Endometrial microvascular endothelial cells (primary cell): ENCODE data around the gene ABHD8. TPM values are rescaled to one million over a fixed set of nuclear protein-coding genes. Genes with fewer than 3 reads are reported as not detected.

Source experiments
- in situ Hi-C: cut with HindIII; loops from 2 replicates; pipeline ENCODE4 v1.10.0; 2017; ENCODE audit warnings: low sequenced_read_pairs, low pct_unique_long_range_greater_than_20kb; ENCODE audit errors: inconsistent ontology term
- total RNA-seq: library from RNA; depleted of rRNA; stranded (reverse); fragments of >200 nt; gene quantifications from one replicate; pipeline ENCODE4 v1.2.3, GENCODE V29; 2015; ENCODE audit errors: inconsistent ontology term

ABHD8 gene
- total RNA-seq, 1 donor from 2014 or later = 6.6 TPM

DNA sequence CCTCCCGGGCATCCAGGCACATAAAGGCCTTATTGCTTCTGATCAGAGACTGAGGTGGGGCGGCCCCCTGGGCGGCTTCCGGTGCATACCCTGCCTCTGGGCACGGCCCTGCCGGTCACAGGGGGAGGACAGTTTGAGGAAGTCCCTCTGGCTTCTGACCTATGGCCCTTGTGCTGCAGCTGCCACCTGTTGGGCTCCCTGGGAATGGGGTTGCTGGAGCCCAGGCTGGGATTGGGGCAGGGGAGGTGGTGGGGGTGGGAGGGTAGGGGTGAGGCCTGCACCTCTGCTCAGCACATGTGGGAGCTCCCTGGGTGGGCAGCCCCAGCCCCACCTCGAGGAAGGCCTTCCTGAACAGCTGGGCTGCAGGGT is 20.7 kb upstream of the ABHD8 start:
- in situ Hi-C loops = no loop called here

DNA sequence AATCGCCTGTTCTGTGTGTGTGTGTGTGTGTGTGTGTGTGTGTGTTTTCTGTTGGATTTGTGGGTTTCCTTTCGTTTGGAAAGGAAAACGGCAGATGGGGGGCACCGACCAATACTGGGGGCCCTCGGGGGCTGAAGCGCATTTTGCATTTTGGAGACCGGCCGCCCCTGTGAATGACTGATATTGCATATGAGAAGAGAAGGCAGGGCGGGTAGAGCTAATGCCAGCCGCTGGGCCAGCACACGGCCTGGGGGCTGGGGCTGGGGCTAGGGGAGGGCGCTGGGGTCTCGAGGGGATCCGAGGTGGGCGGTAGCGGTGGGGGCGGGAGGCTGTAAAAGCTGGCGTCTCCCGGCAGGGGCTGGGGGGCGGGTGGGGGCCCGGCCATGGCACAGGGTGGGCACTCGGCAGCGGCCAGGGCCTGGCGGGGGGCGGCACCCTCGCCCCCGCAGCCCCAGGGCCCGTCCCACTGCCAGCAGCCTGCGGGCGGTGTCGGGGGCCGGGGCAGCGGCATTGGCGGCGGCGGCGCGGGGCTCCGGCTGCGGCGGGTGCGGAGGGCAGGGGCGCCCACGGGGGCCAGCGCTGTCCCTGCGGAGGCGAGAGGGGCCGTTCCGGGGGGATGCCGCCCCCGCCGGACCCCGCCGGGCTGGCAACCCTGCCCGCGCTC is 20.2 kb upstream of the ABHD8 start:
- in situ Hi-C loops = no loop called here

DNA sequence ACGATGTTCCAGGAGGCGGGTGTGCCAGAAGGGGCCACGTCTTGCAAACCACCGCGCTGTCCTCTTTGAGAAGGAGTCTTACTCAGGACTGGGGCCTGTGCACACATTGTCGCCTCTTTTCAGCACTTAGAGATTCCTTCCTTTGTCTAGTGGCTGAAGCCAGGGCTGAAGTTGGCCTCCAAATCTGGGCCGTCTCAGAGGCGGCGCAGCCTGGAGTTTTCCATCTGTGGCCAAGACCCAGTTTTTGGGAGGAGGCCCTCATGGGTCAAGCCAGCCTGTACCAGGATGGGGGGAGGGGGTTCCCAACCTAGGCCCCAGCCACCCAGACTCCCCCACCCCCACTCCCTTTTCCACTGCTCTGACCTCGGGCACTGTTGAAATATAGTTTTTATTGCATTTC is 19.6 kb upstream of the ABHD8 start:
- in situ Hi-C loops = no loop called here

DNA sequence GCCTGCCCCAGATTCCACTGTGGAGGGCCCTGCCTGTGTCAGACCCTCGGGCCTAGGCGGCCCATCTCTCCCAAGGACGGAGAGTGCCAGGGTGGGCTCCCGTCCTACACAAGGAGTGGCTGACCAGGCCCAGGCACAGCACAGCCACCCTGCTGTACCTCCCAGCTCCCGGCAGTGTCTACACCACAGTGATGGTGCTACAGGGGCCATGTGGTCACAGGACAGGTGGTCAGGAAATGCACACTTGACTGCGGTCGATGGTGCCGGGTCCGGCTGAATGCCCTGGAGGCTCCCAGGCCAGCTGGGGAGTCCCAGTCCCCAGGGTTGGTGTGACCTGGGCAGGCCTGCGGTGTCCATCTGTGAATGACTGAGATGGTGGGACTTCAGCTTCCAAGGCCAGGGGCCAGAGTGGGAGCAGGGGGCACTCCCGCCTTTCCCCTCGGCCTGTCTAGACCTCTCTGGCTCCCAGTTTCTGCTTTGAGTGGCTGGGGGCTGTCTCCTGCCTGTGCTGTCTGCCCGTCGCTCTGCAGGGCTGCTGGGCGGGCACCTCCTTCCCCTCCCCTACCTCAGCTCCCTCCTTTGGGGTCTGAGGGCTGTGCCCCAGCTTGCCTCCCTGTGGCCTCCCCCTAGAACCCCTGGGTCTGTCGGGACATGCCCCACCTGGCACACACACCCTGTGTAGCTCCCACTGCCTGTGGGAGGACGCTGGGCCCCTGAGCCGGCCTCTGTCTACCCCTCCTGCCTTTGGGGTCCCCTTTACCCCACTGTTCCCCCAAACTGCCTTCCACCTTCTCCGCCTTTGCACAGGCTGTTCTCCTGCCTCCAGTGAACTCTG is 18.6 kb upstream of the ABHD8 start:
- in situ Hi-C loops = no loop called here

DNA sequence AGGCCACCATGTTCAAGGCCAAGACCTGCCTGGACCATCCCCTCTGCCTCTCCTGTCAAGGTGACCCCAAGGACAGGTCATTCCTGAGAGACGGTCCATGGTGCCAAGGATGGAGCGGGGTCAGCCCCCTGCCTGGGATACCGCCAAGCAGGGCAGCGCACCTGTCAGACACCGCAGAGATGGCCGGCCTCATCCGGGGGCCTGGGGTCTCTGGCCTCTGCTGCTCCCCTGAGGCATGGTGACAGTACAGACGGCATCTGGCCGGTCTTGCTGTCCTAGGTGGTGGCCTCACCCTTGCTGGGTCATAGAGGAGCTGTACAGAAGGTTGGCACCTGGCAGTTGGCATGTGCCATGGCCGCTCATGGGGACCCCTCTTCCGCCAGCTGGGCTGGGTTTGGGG is 17.2 kb upstream of the ABHD8 start:
- in situ Hi-C loops = no loop called here

DNA sequence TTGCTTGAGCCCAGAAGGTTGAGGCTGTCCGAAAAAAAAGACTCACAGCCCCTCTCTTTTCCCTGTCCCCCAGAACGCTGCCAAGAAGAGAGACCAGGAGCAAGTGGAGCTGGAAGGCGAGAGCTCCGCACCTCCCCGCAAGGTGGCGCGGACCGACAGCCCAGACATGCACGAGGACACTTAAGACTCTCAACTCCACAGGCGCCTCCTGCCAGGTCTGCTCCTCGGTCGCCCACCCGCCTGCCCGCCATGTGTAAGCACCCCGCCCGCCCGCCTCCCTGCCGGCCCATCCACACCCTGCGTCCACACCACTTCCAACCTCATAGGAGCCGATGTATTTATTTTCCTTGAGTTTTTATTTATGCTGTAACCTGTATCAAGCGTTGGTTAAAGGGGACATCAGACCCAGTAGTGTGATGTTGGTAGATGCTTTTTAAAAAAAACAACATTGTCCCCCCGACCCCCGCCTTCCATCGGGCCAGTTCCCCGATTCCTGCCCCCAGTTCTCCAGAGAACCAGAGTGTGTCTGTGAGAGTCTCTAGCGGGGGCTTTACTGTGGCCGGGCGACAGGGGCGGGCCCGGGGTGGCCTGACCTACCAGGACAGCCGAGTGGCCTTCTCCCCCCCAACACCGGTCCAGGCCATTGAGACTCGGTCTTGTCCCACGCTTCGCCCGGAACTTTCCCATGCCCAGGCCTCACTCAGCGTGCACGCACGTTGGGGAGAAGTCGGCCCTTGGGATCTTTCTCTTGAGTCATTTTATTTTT is 16.4 kb upstream of the ABHD8 start:
- in situ Hi-C loops = no loop called here

DNA sequence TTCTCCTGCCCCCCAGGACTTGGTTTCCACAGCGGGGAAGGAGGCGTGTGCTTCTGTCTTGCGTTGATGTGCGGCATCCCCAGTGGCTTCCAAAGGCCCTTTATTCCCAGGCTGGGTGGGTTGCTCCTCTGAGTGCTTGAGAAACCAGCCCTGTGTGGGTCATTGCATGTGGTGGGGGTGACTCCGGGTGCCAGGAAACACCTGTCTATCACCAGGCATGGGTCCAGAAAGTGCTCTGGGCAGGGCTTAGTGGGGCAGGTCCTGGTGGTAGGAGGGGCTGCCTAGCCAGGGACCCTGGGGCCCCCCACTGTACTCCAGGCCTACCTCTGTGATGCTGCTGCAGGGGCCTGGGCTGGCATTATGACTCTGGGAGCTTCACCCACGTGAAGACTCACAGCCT is 15.7 kb upstream of the ABHD8 start:
- in situ Hi-C loops = no loop called here

DNA sequence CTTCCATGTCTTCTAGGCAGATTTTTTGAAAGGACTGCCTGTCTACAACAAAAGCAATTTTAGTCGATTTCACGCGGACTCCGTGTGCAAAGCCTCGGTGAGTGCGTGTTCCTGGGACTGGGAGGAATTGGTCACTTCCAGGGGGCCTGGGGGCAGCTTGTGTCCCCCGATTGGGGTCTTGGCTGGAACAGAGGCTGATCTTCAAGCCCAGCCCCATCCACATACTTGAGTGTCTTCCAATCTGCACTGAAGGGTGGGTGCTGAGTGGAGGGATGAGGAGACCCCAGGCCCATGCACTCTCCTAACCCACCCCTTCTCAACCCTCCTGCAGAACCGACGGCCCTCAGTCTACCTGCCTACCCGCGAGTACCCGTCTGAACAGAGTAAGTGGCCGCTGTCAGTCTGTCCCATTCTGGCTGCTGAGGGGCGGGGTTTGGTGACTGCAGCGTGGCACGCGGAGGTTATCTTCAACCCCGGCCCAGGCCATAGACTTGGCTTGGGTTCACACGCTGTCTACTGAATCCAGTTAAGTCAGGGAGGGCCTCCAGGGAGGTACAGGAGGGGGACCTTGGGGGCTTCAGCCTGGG is 10.9 kb upstream of the ABHD8 start:
- in situ Hi-C loops = no loop called here

DNA sequence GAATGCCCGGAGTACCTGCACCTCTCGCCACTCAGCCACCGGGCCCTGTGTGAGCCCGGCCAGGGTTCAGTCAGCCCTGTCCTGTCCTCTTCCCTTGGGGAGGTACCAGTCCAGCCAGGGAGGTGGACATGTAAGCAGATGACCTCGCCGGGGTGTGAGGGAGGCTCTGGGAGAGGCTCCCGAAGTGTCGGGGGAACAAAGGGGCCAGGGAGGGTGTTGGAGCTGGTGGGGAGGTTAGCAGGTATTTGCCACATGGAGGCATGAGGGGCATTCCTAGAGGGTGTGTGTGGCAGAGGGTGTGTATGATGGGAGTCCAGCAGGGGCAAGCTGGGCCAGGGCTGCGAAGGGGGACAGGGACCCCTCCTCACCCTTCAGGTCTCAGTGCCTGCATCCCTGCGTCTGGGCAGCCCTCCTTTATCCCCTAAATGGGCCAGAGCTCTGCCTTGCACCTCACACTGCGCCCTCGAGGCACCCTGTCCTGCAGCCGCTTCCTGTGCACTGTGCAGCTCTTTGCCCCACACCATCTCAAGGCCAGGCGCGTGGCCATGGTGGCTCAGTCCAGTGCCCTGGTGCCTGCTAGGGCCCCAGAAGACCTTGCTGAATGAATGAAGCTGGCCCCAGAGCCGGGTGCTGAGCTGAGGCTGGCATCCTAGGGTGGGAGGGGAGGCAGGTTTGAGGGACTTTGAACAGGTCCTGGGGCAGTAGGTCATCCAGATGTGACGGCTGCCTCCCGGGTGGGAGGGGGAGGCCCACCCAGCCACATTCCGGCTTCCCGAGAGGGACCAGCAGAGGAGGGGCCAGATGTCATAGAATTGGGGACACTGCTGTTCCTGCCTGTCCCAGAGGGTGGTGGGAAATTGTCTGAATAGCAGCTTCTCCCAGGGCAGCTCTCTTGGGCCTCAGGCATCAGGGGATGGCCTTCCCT is 9.2 kb upstream of the ABHD8 start:
- in situ Hi-C loops = no loop called here

DNA sequence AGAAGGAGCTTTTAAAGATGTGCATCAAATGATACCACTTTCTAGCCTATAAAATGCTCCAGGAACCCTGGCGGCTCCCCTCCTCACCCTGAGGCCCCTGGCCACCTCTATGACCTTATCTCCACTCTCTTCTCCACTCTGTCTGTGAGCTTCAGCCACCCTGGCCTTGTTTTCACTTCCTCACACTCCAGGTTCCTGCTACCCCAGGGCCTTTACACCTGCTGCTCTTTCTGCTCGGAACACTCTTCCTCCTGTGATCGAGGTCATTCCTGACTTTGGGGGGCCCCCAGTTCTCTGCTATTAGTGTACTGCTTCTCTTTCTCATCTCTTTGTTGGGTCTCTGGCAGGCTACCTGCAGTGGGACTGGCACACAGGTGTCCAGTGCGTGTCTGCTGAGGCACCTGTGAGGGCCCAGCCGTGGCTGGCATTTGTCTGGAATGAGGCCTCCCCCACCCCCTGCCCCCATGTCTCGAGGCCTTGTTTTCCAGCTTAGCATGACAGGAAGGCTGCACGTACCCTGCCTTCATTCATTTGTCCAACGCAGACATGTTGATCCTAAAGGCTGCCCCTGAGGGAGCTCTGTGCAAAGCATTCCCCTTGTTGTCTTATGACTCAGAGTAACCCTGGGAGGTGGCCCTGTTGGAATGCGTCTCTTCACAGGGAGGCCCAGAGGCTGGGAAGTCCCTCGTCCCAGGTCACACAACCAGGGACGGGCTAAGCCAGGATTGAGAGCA is 8.4 kb upstream of the ABHD8 start:
- in situ Hi-C loops = no loop called here

DNA sequence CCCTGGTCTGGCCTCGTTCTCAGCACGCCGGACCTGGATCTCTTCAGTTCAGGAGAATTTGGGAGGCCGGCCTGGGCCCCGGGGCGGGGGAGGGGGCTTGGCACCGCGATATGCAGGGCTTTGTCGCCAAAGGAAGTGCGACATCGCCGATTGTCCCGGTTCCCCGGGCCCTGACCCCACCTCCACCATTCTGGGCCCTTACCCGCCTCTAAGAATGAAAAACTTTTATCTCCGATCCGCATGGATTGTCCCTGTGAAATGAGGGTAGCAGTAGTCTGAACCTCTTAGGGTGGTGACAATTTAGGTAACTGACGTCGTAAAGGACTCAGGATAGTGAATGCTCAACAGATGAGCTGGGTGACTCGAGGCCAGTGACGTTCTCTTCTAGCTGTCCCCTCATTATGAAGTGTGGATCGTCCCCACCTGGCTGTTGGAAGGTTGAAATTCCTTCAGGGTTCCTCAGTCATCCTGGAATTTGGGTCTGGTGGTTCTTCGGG is 6.8 kb upstream of the ABHD8 start:
- in situ Hi-C loops = no loop called here

DNA sequence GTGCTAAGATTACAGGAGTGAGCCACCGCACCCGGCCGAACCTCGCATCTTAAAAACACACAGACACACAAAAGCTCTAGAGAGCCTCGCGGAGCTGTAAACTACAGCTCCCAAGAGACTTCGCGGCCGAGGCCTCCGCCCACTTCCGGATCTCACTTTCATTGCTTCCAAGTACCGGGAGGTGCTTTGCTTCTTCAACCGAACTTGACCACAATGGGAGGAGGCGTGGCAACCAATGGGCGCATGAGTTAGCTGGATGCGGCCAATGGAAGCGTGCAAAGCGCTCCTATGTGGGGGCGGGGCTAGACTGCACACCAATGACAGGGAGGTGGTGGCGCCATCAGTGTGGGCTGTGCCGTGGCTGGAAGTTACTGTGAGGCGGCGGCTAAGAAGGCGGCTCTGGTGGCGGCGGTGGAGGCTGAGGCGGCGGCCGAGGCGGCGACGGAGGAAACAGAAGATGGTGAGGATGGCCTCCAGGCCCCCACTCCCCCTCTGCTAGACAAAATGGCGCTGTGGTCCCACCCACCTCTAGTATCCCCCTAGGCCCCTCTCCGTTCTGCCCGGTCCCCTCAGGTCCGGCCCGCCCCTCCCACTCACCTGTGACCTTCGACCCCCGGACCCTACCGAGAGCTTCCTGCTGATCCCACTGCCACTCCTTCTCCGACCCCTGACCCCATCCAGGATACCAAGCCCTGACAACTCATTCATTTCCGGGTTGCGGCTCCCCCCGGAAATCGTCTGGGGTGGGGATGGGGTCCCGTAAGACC is 6.2 kb upstream of the ABHD8 start, which contains the start of gene DDA1:
Gene DDA1 (plus strand): TSS at position 366 of the 767 bp plus-strand sequence. CDS start 92 bp downstream, at position 458.
- in situ Hi-C loops = no loop called here

DNA sequence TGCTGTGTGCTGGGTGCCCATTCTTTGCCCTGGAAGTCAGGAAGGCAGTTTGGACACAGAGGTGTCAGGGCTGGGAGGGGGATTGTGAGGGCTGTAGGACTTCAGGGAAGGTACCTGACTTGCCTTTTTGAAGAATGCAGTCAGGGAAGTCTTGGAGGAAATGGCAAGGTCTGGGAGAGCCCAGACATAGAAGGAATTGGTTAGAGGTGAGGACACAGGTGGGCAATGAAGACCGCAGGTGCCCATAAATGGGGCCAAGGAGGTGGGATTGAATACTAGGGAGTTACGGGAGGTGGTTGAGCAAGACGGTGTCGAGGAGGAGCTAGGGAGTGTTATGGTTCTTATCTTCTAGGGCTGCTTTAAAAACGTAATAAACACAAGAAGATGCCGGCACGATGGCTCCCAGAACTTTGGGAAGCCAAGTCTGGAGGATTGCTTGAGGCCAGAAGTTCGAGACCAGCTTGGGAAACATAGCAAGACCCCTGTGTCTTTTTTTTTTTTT is 4.7 kb upstream of the ABHD8 start:
- in situ Hi-C loops = no loop called here

DNA sequence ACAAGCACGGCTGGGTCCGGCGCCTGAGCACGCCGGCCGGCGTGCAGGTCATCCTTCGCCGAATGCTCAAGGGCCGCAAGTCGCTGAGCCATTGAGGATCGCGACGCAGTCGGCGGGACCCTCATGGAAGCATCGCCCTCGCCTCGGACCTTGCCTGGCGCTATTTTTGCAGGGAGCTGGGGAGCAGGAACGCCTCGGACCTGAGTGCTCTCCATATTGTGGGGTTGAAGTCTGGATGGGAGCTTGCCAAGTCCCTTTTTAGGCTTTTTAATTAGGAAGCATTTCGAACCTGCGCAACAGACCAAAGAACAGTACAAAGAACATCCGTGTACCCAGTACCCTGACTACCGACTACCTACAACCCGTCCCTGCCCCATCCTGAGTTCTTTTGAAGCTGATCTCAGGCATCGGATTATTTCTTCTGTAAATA is 3.1 kb upstream of the ABHD8 start:
- in situ Hi-C loops = no loop called here

DNA sequence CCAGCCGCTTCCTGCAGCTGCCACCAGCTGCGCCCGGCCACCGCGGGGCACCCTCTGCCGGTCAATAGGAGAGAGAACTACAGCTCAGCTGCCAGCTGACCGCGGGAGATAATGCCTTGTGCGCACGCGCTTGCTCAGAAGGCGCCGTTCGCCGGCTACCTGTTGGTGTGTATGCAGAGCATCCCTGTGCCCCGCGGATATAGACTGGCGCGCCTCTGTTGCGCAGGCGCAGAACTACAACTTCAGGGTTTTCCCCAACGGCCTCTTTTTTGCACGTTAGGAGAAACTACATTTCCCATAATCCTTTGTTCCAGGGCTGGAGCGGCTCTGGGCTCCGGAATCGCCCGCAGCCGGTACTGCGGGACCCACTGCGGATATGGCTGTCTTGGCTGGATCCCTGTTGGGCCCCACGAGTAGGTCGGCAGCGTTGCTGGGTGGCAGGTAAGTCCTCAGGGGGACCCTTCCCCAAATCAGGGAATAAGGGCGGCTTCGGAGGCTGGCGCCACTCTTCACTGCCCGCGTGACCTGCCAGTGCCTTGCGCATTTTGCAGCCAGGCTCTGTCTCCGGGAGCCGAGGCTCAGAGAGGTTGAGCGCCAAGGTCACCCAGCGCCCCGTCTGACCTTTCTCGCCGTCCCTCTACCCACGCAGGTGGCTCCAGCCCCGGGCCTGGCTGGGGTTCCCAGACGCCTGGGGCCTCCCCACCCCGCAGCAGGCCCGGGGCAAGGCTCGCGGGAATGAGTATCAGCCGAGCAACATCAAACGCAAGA is 2.5 kb upstream of the ABHD8 start, which contains the start of gene MRPL34:
Gene MRPL34 (plus strand): TSS at position 356 of the 768 bp plus-strand sequence. CDS start 21 bp downstream, at position 377.
- in situ Hi-C loops = no loop called here

DNA sequence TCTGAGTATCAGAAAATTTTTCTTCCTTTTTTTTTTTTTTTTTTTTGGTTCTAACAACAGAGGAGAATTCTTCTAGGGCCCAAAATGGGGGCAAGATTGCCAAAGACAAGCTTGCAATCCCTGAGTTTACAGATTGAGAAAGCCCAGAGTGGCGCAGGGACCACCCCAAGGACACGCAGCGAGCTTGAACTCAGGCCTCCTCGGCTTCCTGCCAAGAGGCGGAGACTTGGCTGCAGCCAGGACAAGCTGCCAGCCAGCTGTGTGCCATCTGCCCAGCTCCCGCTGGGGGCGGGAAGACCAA is 1.9 kb upstream of the ABHD8 start:
- in situ Hi-C loops = no loop called here
